GM06990 (cell line): ENCODE data around the gene SUPT3H.

Source experiments
- DNase-seq: peaks from one replicate; pipeline ENCODE4 v3.0.0-alpha.2; 2011; ENCODE audit not compliant: insufficient read length; ENCODE audit errors: extremely low read depth
- H3K27me3 ChIP-seq: replicated peaks from 2 replicates; pipeline ENCODE4 v1.6.0; 2011; ENCODE audit warnings: low read length; ENCODE audit not compliant: control insufficient read depth, insufficient read depth
- H3K36me3 ChIP-seq: 2 replicates; pipeline ENCODE4 v1.5.1; 2011; ENCODE audit warnings: low read length; ENCODE audit not compliant: control insufficient read depth, insufficient read depth
- H3K4me3 ChIP-seq: replicated peaks from 2 replicates; pipeline ENCODE4 v1.5.1; 2011; ENCODE audit warnings: low read depth, mild to moderate bottlenecking, control low read depth, low read length
- CTCF ChIP-seq: IDR thresholded peaks from 2 replicates; pipeline ENCODE4 v1.5.1; 2011; ENCODE audit warnings: low read length, control low read depth, mild to moderate bottlenecking, inconsistent platforms; ENCODE audit not compliant: insufficient read depth, poor library complexity, severe bottlenecking

SUPT3H gene

GRCh38 chr6:45086360-45087084 lies 291.2 kb downstream of the SUPT3H start:
- H3K27me3 ChIP-seq, result no peaks in the 10 kb centered on the region
- no peak for DNase-seq
- TF ChIP-seq CTCF, result peak; percentile 1
- no peak overlapping the region for H3K4me3 ChIP-seq
- no peaks in the 10 kb centered on the region for H3K36me3 ChIP-seq

GRCh38 chr6:45084257-45084656 lies 293.5 kb downstream of the SUPT3H start:
- no peak for DNase-seq
- Histone ChIP-seq H3K27me3 (no peaks in the 10 kb centered on the region), H3K4me3 (no peak overlapping the region), H3K36me3 (no peaks in the 10 kb centered on the region)
- TF ChIP-seq CTCF, result no peak

- no peak for DNase-seq
- TF ChIP-seq CTCF, result no peak
- Histone ChIP-seq H3K36me3 (no peaks in the 10 kb centered on the region), H3K27me3 (no peaks in the 10 kb centered on the region), H3K4me3 (no peak overlapping the region)
These were observed 295.6 kb downstream of the SUPT3H start for GRCh38 chr6:45082091-45082490.

GRCh38 chr6:45081634-45082033 lies 296.1 kb downstream of the SUPT3H start:
- no peaks in the 10 kb centered on the region for H3K36me3 ChIP-seq
- H3K27me3 ChIP-seq, result no peaks in the 10 kb centered on the region
- TF ChIP-seq CTCF, result no peak
- no peak overlapping the region for H3K4me3 ChIP-seq
- no peak for DNase-seq

- Histone ChIP-seq H3K27me3 (no peaks in the 10 kb centered on the region), H3K36me3 (no peaks in the 10 kb centered on the region), H3K4me3 (no peak overlapping the region)
- DNase-seq, result no peak
- TF ChIP-seq CTCF, result no peak
These were observed 299.3 kb downstream of the SUPT3H start for GRCh38 chr6:45078432-45078831.
